Epithelial cell of esophagus (primary cell): ENCODE results near the gene TCF25.

Experiments used
- DNase-seq: peaks from one replicate; pipeline ENCODE4 v3.0.0; 2010; ENCODE audit warnings: low read depth
- H3K4me3 ChIP-seq: 2 replicates; pipeline ENCODE4 v1.5.1; 2011; ENCODE audit warnings: mild to moderate bottlenecking, low read length, control low read depth
- CTCF ChIP-seq: IDR thresholded peaks from 2 replicates; pipeline ENCODE4 v1.5.1; 2011; ENCODE audit warnings: low read depth, mild to moderate bottlenecking, low read length, control low read depth, inconsistent platforms; ENCODE audit not compliant: insufficient read depth; ENCODE audit errors: missing control alignments

TCF25 gene

GRCh38 chr16:89848974-89849373, 24.4 kb upstream of the TCF25 start:
- no peak for TF ChIP-seq CTCF
- DNase-seq = no peak
- H3K4me3 ChIP-seq = no peak overlapping the region

GRCh38 chr16:89853306-89853993, 19.9 kb upstream of the TCF25 start:
- no peak for DNase-seq
- TF ChIP-seq CTCF = no peak
- no peak overlapping the region for H3K4me3 ChIP-seq

- TF ChIP-seq CTCF = no peak
- no peak for DNase-seq
- no peak overlapping the region for H3K4me3 ChIP-seq
These were observed 18.0 kb upstream of the TCF25 start for GRCh38 chr16:89855301-89855945.

- TF ChIP-seq CTCF = no peak
- no peak for DNase-seq
- no peak overlapping the region for H3K4me3 ChIP-seq
These were observed 17.4 kb upstream of the TCF25 start for GRCh38 chr16:89855986-89856385.

GRCh38 chr16:89858973-89859614, 14.3 kb upstream of the TCF25 start:
- TF ChIP-seq CTCF = no peak
- H3K4me3 ChIP-seq = no peak overlapping the region
- no peak for DNase-seq

- DNase-seq = no peak
- H3K4me3 ChIP-seq = no peak overlapping the region
- no peak for TF ChIP-seq CTCF
These were observed 13.8 kb upstream of the TCF25 start for GRCh38 chr16:89859615-89860007.
